RPMI7951 (cell line): ENCODE results near the gene CIT. TPM values are rescaled to one million over a fixed set of nuclear protein-coding genes. Genes with fewer than 3 reads are reported as not detected.
A peak's percentile ranks its signal among the peaks of the same experiment; 100 is the strongest.
"Not testable (repeated sequence)": the region's sequence is repeated elsewhere in the genome, so short reads cannot be mapped to it uniquely, and the experiment has no call there.

ENCODE experiments used
- DNase-seq: peaks from one replicate; pipeline ENCODE4 v3.0.0-alpha.2; 2012; ENCODE audit warnings: low read depth
- total RNA-seq: library from RNA; depleted of rRNA; stranded (reverse); fragments of >200 nt; shearing (Covaris generic); gene quantifications from 2 replicates; pipeline ENCODE4 v1.2.3, GENCODE V29; 2014

The CIT gene
- total RNA-seq, 1 experiment from 2014 or later: 36.0 TPM

- no peak for DNase-seq
Measured at GRCh38 chr12:119676573-119676972, 200.5 kb downstream of the CIT start.

- DNase-seq: no peak
Measured at GRCh38 chr12:119676022-119676421, 201.1 kb downstream of the CIT start.

- DNase-seq: no peak
Measured at GRCh38 chr12:119674560-119674959, 202.6 kb downstream of the CIT start.

- no peak for DNase-seq
Measured at GRCh38 chr12:119673634-119674033, 203.5 kb downstream of the CIT start.

GRCh38 chr12:119672194-119672593 lies 204.9 kb downstream of the CIT start:
- DNase-seq: no peak

- no peak for DNase-seq
Measured at GRCh38 chr12:119671070-119671469, 206.1 kb downstream of the CIT start.

- DNase-seq: no peak
Measured at GRCh38 chr12:119669744-119670472, 207.2 kb downstream of the CIT start.

- DNase-seq: no peak
Measured at GRCh38 chr12:119668324-119668841, 208.7 kb downstream of the CIT start.

- DNase-seq: peak; percentile 93
Measured at GRCh38 chr12:119667577-119668323, 209.4 kb downstream of the CIT start, which contains the start of gene PRKAB1. TSS of gene PRKAB1 (plus strand) at chr12:119668133. CDS start at chr12:119668245, 112 bp downstream.

GRCh38 chr12:119666900-119667576 lies 210.1 kb downstream of the CIT start:
- DNase-seq: no peak

GRCh38 chr12:119666226-119666795 lies 210.8 kb downstream of the CIT start:
- no peak for DNase-seq

GRCh38 chr12:119665164-119665929 lies 211.8 kb downstream of the CIT start:
- DNase-seq: no peak

GRCh38 chr12:119664642-119665041 lies 212.5 kb downstream of the CIT start:
- no peak for DNase-seq

GRCh38 chr12:119661882-119662281 lies 215.2 kb downstream of the CIT start:
- DNase-seq: no peak

- no peak for DNase-seq
Measured at GRCh38 chr12:119660076-119660475, 217.0 kb downstream of the CIT start.

- no peak for DNase-seq
Measured at GRCh38 chr12:119659289-119659897, 217.7 kb downstream of the CIT start.

GRCh38 chr12:119658166-119658565 lies 219.0 kb downstream of the CIT start:
- not testable (repeated sequence) for DNase-seq

GRCh38 chr12:119657001-119657400 lies 220.1 kb downstream of the CIT start:
- not testable (repeated sequence) for DNase-seq

GRCh38 chr12:119652665-119653064 lies 224.5 kb downstream of the CIT start:
- DNase-seq: no peak

GRCh38 chr12:119649202-119649808 lies 227.8 kb downstream of the CIT start:
- DNase-seq: peak; percentile 13
